Activated CD4-positive, alpha-beta T cell treated with anti-CD3 and anti-CD28 coated beads, Interleukin-2, amount 10 ng/mL, durations not matched to agents 24 days and 14 days (primary cell): Measurements from ENCODE around the gene ANTXR1. TPM values are rescaled to one million over a fixed set of nuclear protein-coding genes. Genes with fewer than 3 reads are reported as not detected.
"Not testable (repeated sequence)": the region's sequence is repeated elsewhere in the genome, so short reads cannot be mapped to it uniquely, and the experiment has no call there.

Source experiments
- DNase-seq: peaks from one replicate; pipeline ENCODE4 v3.0.0; 2022
- H3K27ac Mint-ChIP-seq: one replicate; pipeline ENCODE4 v1.8.0; 2022; ENCODE audit warnings: mild to moderate bottlenecking, mixed read lengths
- H3K27me3 Mint-ChIP-seq: one replicate; pipeline ENCODE4 v1.8.0; 2022; ENCODE audit warnings: mixed read lengths
- H3K36me3 Mint-ChIP-seq: one replicate; pipeline ENCODE4 v1.8.0; 2022; ENCODE audit warnings: low read depth, mild to moderate bottlenecking, mixed read lengths
- H3K4me1 Mint-ChIP-seq: one replicate; pipeline ENCODE4 v1.8.0; 2021; ENCODE audit warnings: mixed read lengths
- H3K4me3 Mint-ChIP-seq: one replicate; pipeline ENCODE4 v1.8.0; 2022; ENCODE audit warnings: mild to moderate bottlenecking, moderate library complexity, mixed read lengths
- H3K9me3 Mint-ChIP-seq: one replicate; pipeline ENCODE4 v1.8.0; 2021; ENCODE audit warnings: mixed read lengths
- intact Hi-C: fragments of 100-400 bp; cut with micrococcal nuclease; formaldehyde crosslinking; loops from one replicate; pipeline ENCODE4 v1.15.1; 2023
- total RNA-seq: library from RNA; stranded (reverse); gene quantifications from 2 replicates; pipeline ENCODE4 v1.2.3, GENCODE V29; 2022

The ANTXR1 gene
- total RNA-seq, 1 donor from 2014 or later = not detected

DNA sequence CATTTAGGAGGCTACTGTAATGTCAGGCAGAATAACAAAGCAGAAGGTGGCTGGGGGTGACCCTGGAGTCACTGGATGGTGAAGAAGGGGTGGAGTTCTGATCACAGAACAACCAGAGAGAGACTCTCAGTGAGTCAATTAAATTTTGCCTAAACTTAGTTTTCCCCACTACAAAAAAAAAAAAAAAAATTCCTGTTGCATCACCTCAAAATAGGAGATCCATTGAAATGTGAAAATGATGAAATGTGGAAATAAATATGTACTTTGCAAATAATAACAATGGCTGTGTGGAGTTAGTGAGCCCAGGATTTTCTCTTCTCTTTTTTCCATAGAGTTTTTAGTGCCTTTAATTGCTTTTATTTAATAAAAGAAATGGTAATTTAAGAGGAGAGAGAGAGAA, 208.5 kb downstream of the ANTXR1 start:
- Mint-ChIP-seq H3K36me3 (no peaks in the 10 kb centered on the region), H3K27me3 (peaks cover 30% of the 10 kb centered on the region), H3K27ac (no peak overlapping the region), H3K4me1 (no peaks in the 10 kb centered on the region), H3K4me3 (no peak overlapping the region), H3K9me3 (no peaks in the 10 kb centered on the region)
- intact Hi-C loops = no loop called here
- DNase-seq = no peak

DNA sequence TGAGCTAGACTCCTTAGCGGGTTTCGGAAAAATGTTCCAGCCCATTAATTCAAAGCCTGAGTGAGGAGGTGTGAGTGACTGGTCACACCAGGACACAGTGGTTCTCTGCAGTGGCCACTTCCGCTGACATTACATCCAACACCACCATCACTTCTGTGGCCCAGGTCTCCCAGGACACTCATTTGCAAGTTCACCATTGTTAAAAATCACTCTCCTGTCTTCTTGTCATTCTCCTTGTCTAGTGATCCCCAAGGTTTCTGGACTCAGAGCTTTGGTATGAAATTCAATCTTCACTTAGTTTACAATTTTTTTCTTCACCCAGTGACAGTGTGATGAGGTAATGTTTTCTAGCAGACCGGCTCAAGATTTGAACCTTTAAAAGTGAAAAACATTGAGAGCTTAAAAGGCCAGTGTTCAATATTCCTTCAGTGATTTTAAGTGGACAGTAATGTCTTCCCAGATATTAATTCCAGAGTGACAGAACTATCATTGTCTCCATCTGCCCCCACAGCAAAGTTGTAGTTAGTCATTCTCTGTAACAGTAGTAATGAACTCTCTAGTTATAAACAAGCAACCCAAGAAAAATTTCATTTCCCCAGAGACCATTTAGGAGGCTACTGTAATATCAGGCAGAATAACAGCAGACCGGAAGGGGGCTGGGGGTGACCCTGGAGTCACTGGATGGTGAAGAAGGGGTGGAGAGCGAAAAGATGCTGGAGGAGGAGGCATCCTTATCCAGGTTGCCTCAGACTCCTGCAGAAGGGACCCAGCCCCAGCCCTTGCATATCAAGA, 209.2 kb downstream of the ANTXR1 start:
- intact Hi-C loops = no loop called here
- H3K27ac Mint-ChIP-seq = no peak overlapping the region
- DNase-seq = no peak
- H3K36me3 Mint-ChIP-seq = no peaks in the 10 kb centered on the region
- no peaks in the 10 kb centered on the region for H3K4me1 Mint-ChIP-seq
- no peaks in the 10 kb centered on the region for H3K9me3 Mint-ChIP-seq
- peaks cover 30% of the 10 kb centered on the region for H3K27me3 Mint-ChIP-seq
- H3K4me3 Mint-ChIP-seq = no peak overlapping the region

DNA sequence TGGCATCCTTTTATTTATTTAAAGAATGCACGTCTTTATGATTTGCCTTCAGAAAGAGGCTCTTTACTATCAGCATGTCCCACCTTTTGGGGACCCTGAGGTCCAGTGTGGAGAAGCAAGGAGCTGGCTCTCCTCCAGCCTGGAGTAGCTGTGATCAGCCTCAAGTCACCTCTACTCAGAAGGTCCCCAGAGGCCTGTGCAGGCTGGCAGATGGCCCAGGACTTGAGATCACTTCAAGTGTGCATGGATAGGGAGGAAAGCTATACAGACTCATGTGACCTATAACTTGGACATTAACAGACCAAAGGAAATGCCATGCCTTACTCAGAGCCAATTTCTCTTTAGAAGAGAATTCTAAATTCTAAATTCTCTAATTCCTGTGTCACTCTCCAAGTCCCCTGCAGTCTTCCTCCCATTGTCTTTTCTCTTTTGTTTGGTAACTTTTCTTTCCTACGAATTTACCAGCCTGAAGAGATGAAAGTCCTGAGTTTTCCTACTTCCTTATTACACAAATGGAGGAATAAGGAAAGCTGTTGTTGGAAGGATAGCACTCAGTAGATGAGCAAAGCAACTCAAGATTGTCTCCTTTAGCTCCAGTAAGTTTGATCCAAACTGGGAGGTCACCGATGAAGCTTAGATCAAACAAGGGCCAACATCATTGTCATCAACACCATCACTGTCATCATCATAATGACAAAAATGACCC, 210.1 kb downstream of the ANTXR1 start:
- peaks cover 32% of the 10 kb centered on the region for H3K27me3 Mint-ChIP-seq
- no peaks in the 10 kb centered on the region for H3K4me1 Mint-ChIP-seq
- H3K4me3 Mint-ChIP-seq = no peak overlapping the region
- DNase-seq = no peak
- H3K36me3 Mint-ChIP-seq = no peaks in the 10 kb centered on the region
- intact Hi-C loops = no loop called here
- no peaks in the 10 kb centered on the region for H3K9me3 Mint-ChIP-seq
- H3K27ac Mint-ChIP-seq = no peak overlapping the region

DNA sequence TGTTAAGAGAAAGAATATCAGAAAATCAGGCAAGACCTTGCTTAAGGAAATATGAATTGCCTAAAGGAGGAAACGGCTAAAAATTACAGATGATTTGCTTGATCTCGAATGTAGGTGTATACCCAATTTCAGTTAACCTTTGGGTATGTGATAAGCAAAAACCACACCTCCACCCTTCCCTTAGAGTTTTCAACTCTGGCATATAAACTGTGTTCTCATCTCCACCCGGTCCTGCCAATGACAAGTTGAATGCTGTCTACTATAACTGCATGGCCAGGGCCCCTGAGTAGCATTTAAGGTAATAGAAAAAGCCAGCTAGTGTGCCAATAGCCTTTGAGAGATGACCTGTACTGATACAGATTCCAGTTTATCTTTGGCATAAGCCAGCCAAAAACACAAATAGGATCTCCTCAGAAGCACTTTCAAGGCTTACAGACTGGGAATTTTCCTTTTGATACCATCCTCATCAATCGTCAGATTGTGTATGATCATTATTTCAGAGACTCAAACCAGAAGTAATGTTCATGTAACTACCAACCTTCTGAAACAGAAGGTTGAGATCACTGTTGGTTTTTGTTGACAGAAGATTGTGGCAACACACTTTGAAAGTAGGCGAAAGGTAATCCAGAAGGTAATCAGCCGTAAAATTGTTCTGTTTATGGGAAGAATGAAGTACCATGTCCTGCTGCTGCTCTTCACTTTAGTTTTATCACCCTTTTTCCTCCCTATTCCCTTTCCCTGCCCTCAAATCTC, 211.0 kb downstream of the ANTXR1 start:
- Mint-ChIP-seq H3K27me3 (peaks cover 32% of the 10 kb centered on the region), H3K4me3 (no peak overlapping the region), H3K27ac (no peak overlapping the region), H3K4me1 (no peaks in the 10 kb centered on the region), H3K36me3 (no peaks in the 10 kb centered on the region), H3K9me3 (no peaks in the 10 kb centered on the region)
- intact Hi-C loops = no loop called here
- no peak for DNase-seq

GRCh38 chr2:69224512-69224837, 211.5 kb downstream of the ANTXR1 start:
- intact Hi-C loops = no loop called here
- Mint-ChIP-seq H3K27me3 (peaks cover 29% of the 10 kb centered on the region), H3K4me1 (no peaks in the 10 kb centered on the region), H3K4me3 (no peak overlapping the region), H3K36me3 (no peaks in the 10 kb centered on the region), H3K9me3 (no peaks in the 10 kb centered on the region), H3K27ac (no peak overlapping the region)
- no peak for DNase-seq

DNA sequence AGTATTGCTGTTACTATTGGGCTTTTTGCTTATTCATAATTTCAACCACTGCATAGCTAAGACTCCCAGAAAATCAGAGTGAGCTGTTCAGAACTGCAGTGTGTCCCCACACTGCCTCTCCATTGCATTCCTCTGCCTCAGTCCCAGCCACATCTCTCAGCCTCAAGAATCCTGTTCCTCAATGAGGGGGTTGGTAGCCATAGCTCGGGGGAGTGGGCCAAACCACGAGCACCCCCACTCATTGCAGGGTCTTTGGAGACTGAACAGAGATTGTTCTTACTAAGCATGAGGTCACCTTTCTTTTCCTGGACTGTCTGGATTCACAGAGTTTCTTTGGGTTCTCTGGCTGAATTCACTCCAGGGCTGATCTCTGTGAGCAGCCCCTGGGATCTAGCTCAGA, 213.0 kb downstream of the ANTXR1 start:
- Mint-ChIP-seq H3K27me3 (peaks cover 25% of the 10 kb centered on the region), H3K4me1 (no peaks in the 10 kb centered on the region), H3K27ac (no peak overlapping the region), H3K4me3 (no peak overlapping the region), H3K36me3 (no peaks in the 10 kb centered on the region), H3K9me3 (no peaks in the 10 kb centered on the region)
- DNase-seq = no peak
- intact Hi-C loops = no loop called here

- no peaks in the 10 kb centered on the region for H3K36me3 Mint-ChIP-seq
- H3K4me3 Mint-ChIP-seq = no peak overlapping the region
- H3K4me1 Mint-ChIP-seq = no peaks in the 10 kb centered on the region
- H3K27ac Mint-ChIP-seq = no peak overlapping the region
- H3K27me3 Mint-ChIP-seq = peaks cover 21% of the 10 kb centered on the region
- intact Hi-C loops = no loop called here
- H3K9me3 Mint-ChIP-seq = no peaks in the 10 kb centered on the region
- no peak for DNase-seq
These were observed 213.9 kb downstream of the ANTXR1 start for GRCh38 chr2:69226903-69227302.

GRCh38 chr2:69227716-69228115, 214.7 kb downstream of the ANTXR1 start:
- H3K36me3 Mint-ChIP-seq = no peaks in the 10 kb centered on the region
- intact Hi-C loops = no loop called here
- peaks cover 18% of the 10 kb centered on the region for H3K27me3 Mint-ChIP-seq
- no peak for DNase-seq
- H3K4me1 Mint-ChIP-seq = no peaks in the 10 kb centered on the region
- no peak overlapping the region for H3K4me3 Mint-ChIP-seq
- no peaks in the 10 kb centered on the region for H3K9me3 Mint-ChIP-seq
- H3K27ac Mint-ChIP-seq = no peak overlapping the region

DNA sequence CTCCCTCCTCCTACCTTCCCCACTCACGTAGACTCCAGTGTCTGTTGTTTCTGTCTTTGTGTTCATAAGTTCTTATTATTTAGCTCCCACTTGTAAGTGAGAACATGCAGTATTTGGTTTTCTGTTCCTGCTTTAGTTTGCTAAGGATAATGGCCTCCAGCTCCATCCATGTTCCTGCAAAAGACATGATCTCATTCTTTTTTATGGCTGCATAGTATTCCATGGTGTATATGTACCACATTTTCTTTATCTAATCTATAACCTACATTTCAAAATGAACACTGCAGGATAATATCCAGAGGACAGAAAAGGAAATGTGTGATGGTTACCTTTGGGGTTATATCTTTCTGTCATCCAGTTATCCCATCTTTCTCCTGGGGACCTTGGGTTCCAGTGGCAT, 218.0 kb downstream of the ANTXR1 start:
- DNase-seq, H3K9me3 Mint-ChIP-seq, H3K4me3 Mint-ChIP-seq, H3K36me3 Mint-ChIP-seq, H3K27ac Mint-ChIP-seq, H3K4me1 Mint-ChIP-seq, intact Hi-C loops: not testable (repeated sequence)
- peaks cover 13% of the 10 kb centered on the region for H3K27me3 Mint-ChIP-seq

GRCh38 chr2:69231612-69232277, 218.8 kb downstream of the ANTXR1 start:
- no peak overlapping the region for H3K27ac Mint-ChIP-seq
- H3K36me3 Mint-ChIP-seq = no peaks in the 10 kb centered on the region
- H3K27me3 Mint-ChIP-seq = peaks cover 12% of the 10 kb centered on the region
- no peak overlapping the region for H3K4me3 Mint-ChIP-seq
- no peaks in the 10 kb centered on the region for H3K4me1 Mint-ChIP-seq
- intact Hi-C loops = no loop called here
- no peaks in the 10 kb centered on the region for H3K9me3 Mint-ChIP-seq
- no peak for DNase-seq

DNA sequence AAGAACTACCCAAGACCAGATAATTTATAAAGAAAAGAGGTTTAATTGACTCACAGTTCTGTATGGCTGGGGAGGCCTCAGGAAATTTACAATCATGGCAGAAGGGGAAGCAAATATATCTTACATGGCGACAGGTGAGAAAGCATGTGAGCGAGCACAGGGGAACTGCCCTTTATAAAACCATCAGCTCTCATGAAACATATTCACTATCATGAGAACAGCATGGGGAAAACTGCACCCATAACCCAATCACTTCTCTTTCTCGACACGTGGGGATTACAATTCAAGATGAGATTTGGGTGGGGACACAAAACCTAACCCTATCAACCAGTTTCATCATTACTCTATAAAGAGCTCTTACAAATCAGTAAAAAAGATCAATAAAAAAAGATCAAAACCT, 222.9 kb downstream of the ANTXR1 start:
- H3K4me1 Mint-ChIP-seq, H3K36me3 Mint-ChIP-seq, intact Hi-C loops, H3K27ac Mint-ChIP-seq, H3K9me3 Mint-ChIP-seq, H3K4me3 Mint-ChIP-seq, DNase-seq: not testable (repeated sequence)
- H3K27me3 Mint-ChIP-seq = peaks cover 20% of the 10 kb centered on the region

DNA sequence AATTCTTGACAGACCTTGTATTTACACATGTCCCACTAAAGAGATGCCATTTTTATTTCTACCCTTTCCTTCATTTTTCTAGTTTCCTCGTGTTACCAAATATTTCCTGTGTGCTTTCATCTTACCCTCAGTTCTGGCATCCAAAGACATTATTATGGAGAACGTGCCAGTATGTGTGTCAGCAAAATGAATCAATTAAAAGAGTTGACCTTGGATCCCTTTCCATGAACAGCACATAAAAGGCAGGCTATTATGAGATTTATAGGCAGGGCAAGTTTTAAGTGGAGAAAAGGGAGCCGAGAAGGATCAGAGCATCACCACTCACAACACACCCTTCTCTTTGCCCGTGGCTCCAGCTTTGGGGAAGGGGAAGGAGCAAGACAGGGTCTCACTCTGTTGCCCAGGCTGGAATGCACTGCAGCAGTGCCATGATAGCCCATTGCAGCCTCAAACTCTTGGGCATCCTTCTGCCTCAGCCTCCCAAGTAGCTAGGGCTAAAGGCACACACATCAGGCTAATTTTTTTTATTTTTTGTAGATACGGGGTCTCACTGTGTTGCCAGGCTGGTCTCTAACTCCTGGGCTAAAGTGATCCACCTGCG, 224.2 kb downstream of the ANTXR1 start:
- no peaks in the 10 kb centered on the region for H3K36me3 Mint-ChIP-seq
- H3K4me1 Mint-ChIP-seq = no peaks in the 10 kb centered on the region
- DNase-seq = no peak

DNA sequence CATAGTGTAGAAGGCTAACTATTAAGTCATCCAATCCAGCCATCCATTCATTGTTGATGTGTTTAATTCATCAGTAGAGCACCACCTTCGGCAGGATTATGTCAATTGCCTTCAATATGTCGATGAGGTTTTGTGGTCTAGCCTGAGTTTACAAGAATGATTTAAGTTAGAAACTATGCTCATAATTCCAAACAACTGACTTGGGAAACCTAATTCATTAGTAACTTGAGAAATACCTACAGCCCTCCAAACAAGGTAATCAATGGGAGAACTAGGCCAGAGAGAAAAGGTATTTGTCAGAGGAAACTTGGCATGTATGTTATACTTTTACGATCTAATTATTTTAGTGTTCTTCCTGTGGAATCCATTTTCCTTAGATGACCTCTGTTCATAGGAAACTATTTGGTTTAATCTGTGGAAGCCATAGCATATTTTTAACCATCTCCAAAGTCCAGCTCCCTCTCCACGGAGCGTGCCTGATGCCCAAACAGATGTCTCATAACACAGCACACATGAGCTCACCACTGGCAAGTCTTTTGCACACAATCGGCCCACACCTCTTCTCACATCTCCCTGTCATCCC, 225.6 kb downstream of the ANTXR1 start:
- no peak for DNase-seq
- no peaks in the 10 kb centered on the region for H3K9me3 Mint-ChIP-seq
- no peak overlapping the region for H3K27ac Mint-ChIP-seq
- H3K27me3 Mint-ChIP-seq = peaks cover 16% of the 10 kb centered on the region
- no peaks in the 10 kb centered on the region for H3K4me1 Mint-ChIP-seq
- intact Hi-C loops = no loop called here
- H3K4me3 Mint-ChIP-seq = no peak overlapping the region
- no peaks in the 10 kb centered on the region for H3K36me3 Mint-ChIP-seq

More for the DNA sequence above, 224.2 kb downstream of the ANTXR1 start:
- peaks cover 20% of the 10 kb centered on the region for H3K27me3 Mint-ChIP-seq
- no peaks in the 10 kb centered on the region for H3K9me3 Mint-ChIP-seq
- H3K4me3 Mint-ChIP-seq = no peak overlapping the region
- intact Hi-C loops = no loop called here
- H3K27ac Mint-ChIP-seq = no peak overlapping the region
